Stomach (tissue), 4 donors: ENCODE results near the gene OCSTAMP.

Source experiments
- CTCF ChIP-seq, 7 experiments: fragments of 450-650 bp in 4 of 7; fragments of 200-600 bp in 3 of 7; sonication (generic) in 3 of 7; IDR thresholded peaks; one replicate each; pipeline ENCODE4 v1.5.1; 2016 to 2019; ENCODE audit warnings: antibody characterized with exemption in 7 of 7, control low read depth in 2 of 7, mild to moderate bottlenecking in 1 of 7
- POLR2A ChIP-seq, 4 donors: fragments of 450-650 bp; IDR thresholded peaks; one replicate each; pipeline ENCODE4 v1.6.1; 2016; ENCODE audit warnings: antibody characterized with exemption in 4 of 4, control low read depth in 2 of 4, mild to moderate bottlenecking in 1 of 4, moderate library complexity in 1 of 4

GRCh38 chr20:46544576-46544975 is 5.9 kb downstream of the OCSTAMP start:
- TF ChIP-seq CTCF (IDR thresholded peaks at IDR 0.05) = no peak
- TF ChIP-seq POLR2A (IDR thresholded peaks at IDR 0.05) = no peak
